NK-92 (cell line): ENCODE results near the gene SPATA1.
"Not testable (repeated sequence)": the region's sequence is repeated elsewhere in the genome, so short reads cannot be mapped to it uniquely, and the experiment has no call there.

Experiments
- DNase-seq: peaks from one replicate; lab custom pipeline; 2025; ENCODE audit not compliant: unreplicated experiment; lab: John Stamatoyannopoulos, UW

Gene SPATA1

GRCh38 chr1:84585803-84586202 lies 79.6 kb downstream of the SPATA1 start:
- no peak for DNase-seq

- DNase-seq, result no peak
Measured at GRCh38 chr1:84587099-84587498, 80.9 kb downstream of the SPATA1 start.

- DNase-seq, result not testable (repeated sequence)
Measured at GRCh38 chr1:84594959-84595358, 88.8 kb downstream of the SPATA1 start.

GRCh38 chr1:84597011-84597410 lies 90.8 kb downstream of the SPATA1 start:
- no peak for DNase-seq

GRCh38 chr1:84598418-84598817 lies 92.2 kb downstream of the SPATA1 start:
- no peak for DNase-seq

- DNase-seq, result no peak
Measured at GRCh38 chr1:84598846-84599741, 92.9 kb downstream of the SPATA1 start.

GRCh38 chr1:84600796-84601195 lies 94.6 kb downstream of the SPATA1 start:
- no peak for DNase-seq

- DNase-seq, result no peak
Measured at GRCh38 chr1:84603223-84603622, 97.0 kb downstream of the SPATA1 start.

GRCh38 chr1:84603941-84604830 lies 98.0 kb downstream of the SPATA1 start:
- no peak for DNase-seq

GRCh38 chr1:84605157-84605556 lies 99.0 kb downstream of the SPATA1 start:
- DNase-seq, result no peak

GRCh38 chr1:84606977-84607376 lies 100.8 kb downstream of the SPATA1 start:
- no peak for DNase-seq

- no peak for DNase-seq
Measured at GRCh38 chr1:84611091-84611490, 104.9 kb downstream of the SPATA1 start.

- DNase-seq, result no peak
Measured at GRCh38 chr1:84611796-84612195, 105.6 kb downstream of the SPATA1 start.

GRCh38 chr1:84613026-84613425 lies 106.8 kb downstream of the SPATA1 start:
- DNase-seq, result no peak

GRCh38 chr1:84613887-84614286 lies 107.7 kb downstream of the SPATA1 start:
- DNase-seq, result no peak

GRCh38 chr1:84615790-84616189 lies 109.6 kb downstream of the SPATA1 start:
- DNase-seq, result no peak
